Measurements from ENCODE around the gene ST8SIA3.
A peak's percentile ranks its signal among the peaks of the same experiment; 100 is the strongest.
"Not testable (repeated sequence)": the region's sequence is repeated elsewhere in the genome, so short reads cannot be mapped to it uniquely, and the experiment has no call there.

ST8SIA3 gene

GRCh38 chr18:57366528-57367081, 14.2 kb downstream of the ST8SIA3 start:
- no peak for TF ChIP-seq CTCF (IDR thresholded peaks at IDR 0.05; ENCODE audit: low read depth, low read length)
- Histone ChIP-seq H3K36me3 (no peaks in the 10 kb centered on the region), H3K27me3 (ENCODE audit: insufficient read depth, low read depth, severe bottlenecking) (no peaks in the 10 kb centered on the region), H3K9me3 (ENCODE audit: severe bottlenecking) (no peaks in the 10 kb centered on the region), H3K27ac (no peak overlapping the region), H3K4me3 (ENCODE audit: low read depth, low read length) (no peak overlapping the region)
- DNase-seq, result no peak

GRCh38 chr18:57372444-57372843, 20.1 kb downstream of the ST8SIA3 start:
- no peak for DNase-seq
- no peak for TF ChIP-seq CTCF (IDR thresholded peaks at IDR 0.05; ENCODE audit: low read depth, low read length)
- no peaks in the 10 kb centered on the region for H3K36me3 ChIP-seq
- no peak overlapping the region for H3K27ac ChIP-seq
- no peak overlapping the region for H3K4me3 ChIP-seq (ENCODE audit: low read depth, low read length)
- no peaks in the 10 kb centered on the region for H3K27me3 ChIP-seq (ENCODE audit: insufficient read depth, low read depth, severe bottlenecking)
- H3K9me3 ChIP-seq (ENCODE audit: severe bottlenecking), result no peaks in the 10 kb centered on the region

GRCh38 chr18:57373017-57373416, 20.7 kb downstream of the ST8SIA3 start:
- DNase-seq, result no peak
- H3K4me3 ChIP-seq (ENCODE audit: low read depth, low read length), result no peak overlapping the region
- TF ChIP-seq CTCF (IDR thresholded peaks at IDR 0.05; ENCODE audit: low read depth, low read length), result no peak
- no peaks in the 10 kb centered on the region for H3K9me3 ChIP-seq (ENCODE audit: severe bottlenecking)
- H3K27me3 ChIP-seq (ENCODE audit: insufficient read depth, low read depth, severe bottlenecking), result no peaks in the 10 kb centered on the region
- no peaks in the 10 kb centered on the region for H3K36me3 ChIP-seq
- no peak overlapping the region for H3K27ac ChIP-seq

- Histone ChIP-seq H3K9me3 (ENCODE audit: severe bottlenecking) (no peaks in the 10 kb centered on the region), H3K4me3 (ENCODE audit: low read depth, low read length) (no peak overlapping the region), H3K27me3 (ENCODE audit: insufficient read depth, low read depth, severe bottlenecking) (no peaks in the 10 kb centered on the region), H3K36me3 (no peaks in the 10 kb centered on the region), H3K27ac (no peak overlapping the region)
- DNase-seq, result no peak
- TF ChIP-seq CTCF (IDR thresholded peaks at IDR 0.05; ENCODE audit: low read depth, low read length), result no peak
Measured at GRCh38 chr18:57376503-57376902, 24.1 kb downstream of the ST8SIA3 start.

GRCh38 chr18:57389271-57389670, 36.9 kb downstream of the ST8SIA3 start:
- no peaks in the 10 kb centered on the region for H3K27me3 ChIP-seq (ENCODE audit: insufficient read depth, low read depth, severe bottlenecking)
- H3K9me3 ChIP-seq (ENCODE audit: severe bottlenecking), result no peaks in the 10 kb centered on the region
- H3K27ac ChIP-seq, result no peak overlapping the region
- TF ChIP-seq CTCF (IDR thresholded peaks at IDR 0.05; ENCODE audit: low read depth, low read length), result no peak
- DNase-seq, result no peak
- H3K4me3 ChIP-seq (ENCODE audit: low read depth, low read length), result no peak overlapping the region
- no peaks in the 10 kb centered on the region for H3K36me3 ChIP-seq

- Histone ChIP-seq H3K4me3 (ENCODE audit: low read depth, low read length) (no peak overlapping the region), H3K36me3 (no peaks in the 10 kb centered on the region), H3K27me3 (ENCODE audit: insufficient read depth, low read depth, severe bottlenecking) (no peaks in the 10 kb centered on the region), H3K9me3 (ENCODE audit: severe bottlenecking) (peaks cover 5% of the 10 kb centered on the region), H3K27ac (no peak overlapping the region)
- TF ChIP-seq CTCF (IDR thresholded peaks at IDR 0.05; ENCODE audit: low read depth, low read length), result no peak
- DNase-seq, result no peak
Measured at GRCh38 chr18:57390044-57390443, 37.7 kb downstream of the ST8SIA3 start.

- H3K27me3 ChIP-seq (ENCODE audit: insufficient read depth, low read depth, severe bottlenecking); DNase-seq; H3K27ac ChIP-seq; H3K36me3 ChIP-seq; H3K4me3 ChIP-seq (ENCODE audit: low read depth, low read length); H3K9me3 ChIP-seq (ENCODE audit: severe bottlenecking): not testable (repeated sequence)
Measured at GRCh38 chr18:57394749-57395148, 42.4 kb downstream of the ST8SIA3 start.

GRCh38 chr18:57396831-57397230, 44.5 kb downstream of the ST8SIA3 start:
- H3K9me3 ChIP-seq (ENCODE audit: severe bottlenecking); H3K27me3 ChIP-seq (ENCODE audit: insufficient read depth, low read depth, severe bottlenecking); H3K4me3 ChIP-seq (ENCODE audit: low read depth, low read length); H3K36me3 ChIP-seq; H3K27ac ChIP-seq: not testable (repeated sequence)
- peak; percentile 81 for DNase-seq
